Ovary (tissue), 9 donors: ENCODE results near the gene CPNE9. TPM values are rescaled to one million over a fixed set of nuclear protein-coding genes. Genes with fewer than 3 reads are reported as not detected.

Experiments used
- DNase-seq, 5 donors: peaks; one replicate each; pipeline ENCODE4 v3.0.0-alpha.2; 2019 to 2020
- H3K27ac ChIP-seq, 2 donors: fragments of 200-600 bp; one replicate each; pipeline versions ENCODE4 v1.5.1 to v1.8.0; 2019 to 2022
- H3K27me3 ChIP-seq: fragments of 200-600 bp; one replicate; pipeline ENCODE4 v1.8.0; 2022
- H3K36me3 ChIP-seq: fragments of 200-600 bp; sonication (generic); one replicate; pipeline ENCODE4 v1.5.1; 2019
- H3K4me1 ChIP-seq: one replicate; pipeline ENCODE4 v1.8.1; 2013; ENCODE audit warnings: mild to moderate bottlenecking, moderate library complexity; ENCODE audit not compliant: insufficient read depth
- H3K4me3 ChIP-seq: fragments of 200-600 bp; sonication (generic); one replicate; pipeline ENCODE4 v1.5.1; 2017
- H3K9me3 ChIP-seq, 2 donors: fragments of 200-600 bp in 1 of 2; sonication (generic) in 1 of 2; one replicate each; pipeline versions ENCODE4 v1.5.1 to v1.8.1; 2013 to 2019; ENCODE audit warnings: mild to moderate bottlenecking in 1 of 2, moderate library complexity in 1 of 2
- EP300 ChIP-seq: sonication (generic); formaldehyde crosslinking; IDR thresholded peaks from one replicate; pipeline ENCODE4 v1.6.1; 2017; ENCODE audit warnings: antibody characterized with exemption
- POLR2A ChIP-seq: fragments of 450-650 bp; IDR thresholded peaks from one replicate; pipeline ENCODE4 v1.6.1; 2017; ENCODE audit warnings: antibody characterized with exemption, mild to moderate bottlenecking, moderate library complexity
- WGBS, 3 donors: extraction: QIAGEN DNeasy Blood & Tissue Kit in 1 of 3; methylation state at CpG; one replicate each; pipeline versions ENCODE4 v1.1.5 to v1.1.7; 2013 to 2017; 5-methylcytosine and 5-hydroxymethylcytosine counted together
- intact Hi-C, 4 donors: fragments of 100-400 bp; cut with DNase I; formaldehyde crosslinking; loops; one replicate each; pipeline versions ENCODE4 v1.11.0 to v1.15.1; 2022 to 2023
- polyA plus RNA-seq, 2 donors: library from polyadenylated mRNA; stranded (reverse); fragments of 200-250 nt in 1 of 2; fragments of 350-450 nt in 1 of 2; fragmentation: Illumina TruSeq in 1 of 2; extraction: RNeasy Lipid Tissue Mini Kit (QIAGEN cat#74804) in 1 of 2; gene quantifications; one replicate each; pipeline ENCODE4 v1.2.3, GENCODE V29; 2013 to 2014
- total RNA-seq, 7 donors: library from RNA; depleted of rRNA in 2 of 7; stranded (reverse); fragments of >200 nt in 2 of 7; fragmentation: NEBNext Ultra II Directional in 3 of 7; extraction: Animal tissue kit (Norgen Biotek cat#: 25700) in 3 of 7; gene quantifications; one replicate each; pipeline versions ENCODE4 v1.1.0 to v1.2.4, GENCODE V29; 2016 to 2023
- TF ChIP-seq, protein P1 (sequence below), 3 donors: fragments of 450-650 bp in 2 of 3; fragments of 200-600 bp in 1 of 3; IDR thresholded peaks; one replicate each; pipeline versions ENCODE4 v1.5.1 to v1.8.0; 2016 to 2022; ENCODE audit warnings: antibody characterized with exemption in 3 of 3, mild to moderate bottlenecking in 1 of 3
- donor health status: DM: no; HTN: no; CAD: no; lungs with moderate emphysema.
- donor health status: DM: no; HTN: no; CAD: no.
- donor health status: Bipolar disorder and iron deficiency.
- donor health status: DM: yes; HTN: yes; CAD: no.
- donor health status: DM: no; HTN: no; CAD: no.
- donor health status: DM: yes; HTN: yes; CAD: no.

CPNE9 gene
- total and polyA plus RNA-seq, 9 donors = 0.07 TPM; not detected in 8

DNA sequence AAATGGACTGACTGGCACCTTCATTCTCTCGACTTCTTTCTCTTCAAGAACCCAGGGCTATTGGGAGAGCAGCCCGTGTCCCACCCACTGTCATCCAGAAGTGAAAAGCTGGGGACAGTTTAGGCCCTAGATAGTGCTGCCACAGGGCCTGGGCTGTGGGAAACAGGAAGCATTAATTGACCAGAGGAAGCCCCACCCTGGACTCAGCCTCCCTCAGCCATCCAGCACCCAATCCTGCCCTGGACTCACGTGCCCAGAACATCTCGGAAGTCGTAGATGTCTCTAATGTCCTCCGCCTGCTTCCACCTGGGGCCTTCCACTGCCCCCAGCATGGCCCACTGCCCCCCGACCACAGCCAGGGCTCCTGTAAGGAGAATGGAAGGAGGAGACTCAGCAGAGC is 63.8 kb downstream of the CPNE9 start:
- Histone ChIP-seq H3K9me3 (no peaks in the 10 kb centered on the region), H3K4me1 (peaks cover 6% of the 10 kb centered on the region), H3K27ac (no peak overlapping the region), H3K27me3 (no peaks in the 10 kb centered on the region), H3K4me3 (no peak overlapping the region), H3K36me3 (no peaks in the 10 kb centered on the region)
- intact Hi-C loops = no loop called here
- WGBS, 3 donors = 59 to 66% (median 65%) methylated on average over 7 of the region's 7 CpGs
- TF ChIP-seq, protein P1, sequence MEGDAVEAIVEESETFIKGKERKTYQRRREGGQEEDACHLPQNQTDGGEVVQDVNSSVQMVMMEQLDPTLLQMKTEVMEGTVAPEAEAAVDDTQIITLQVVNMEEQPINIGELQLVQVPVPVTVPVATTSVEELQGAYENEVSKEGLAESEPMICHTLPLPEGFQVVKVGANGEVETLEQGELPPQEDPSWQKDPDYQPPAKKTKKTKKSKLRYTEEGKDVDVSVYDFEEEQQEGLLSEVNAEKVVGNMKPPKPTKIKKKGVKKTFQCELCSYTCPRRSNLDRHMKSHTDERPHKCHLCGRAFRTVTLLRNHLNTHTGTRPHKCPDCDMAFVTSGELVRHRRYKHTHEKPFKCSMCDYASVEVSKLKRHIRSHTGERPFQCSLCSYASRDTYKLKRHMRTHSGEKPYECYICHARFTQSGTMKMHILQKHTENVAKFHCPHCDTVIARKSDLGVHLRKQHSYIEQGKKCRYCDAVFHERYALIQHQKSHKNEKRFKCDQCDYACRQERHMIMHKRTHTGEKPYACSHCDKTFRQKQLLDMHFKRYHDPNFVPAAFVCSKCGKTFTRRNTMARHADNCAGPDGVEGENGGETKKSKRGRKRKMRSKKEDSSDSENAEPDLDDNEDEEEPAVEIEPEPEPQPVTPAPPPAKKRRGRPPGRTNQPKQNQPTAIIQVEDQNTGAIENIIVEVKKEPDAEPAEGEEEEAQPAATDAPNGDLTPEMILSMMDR (IDR thresholded peaks at IDR 0.05) = no peak
- TF ChIP-seq EP300 (no peak), POLR2A (no peak)
- no peak for DNase-seq

DNA sequence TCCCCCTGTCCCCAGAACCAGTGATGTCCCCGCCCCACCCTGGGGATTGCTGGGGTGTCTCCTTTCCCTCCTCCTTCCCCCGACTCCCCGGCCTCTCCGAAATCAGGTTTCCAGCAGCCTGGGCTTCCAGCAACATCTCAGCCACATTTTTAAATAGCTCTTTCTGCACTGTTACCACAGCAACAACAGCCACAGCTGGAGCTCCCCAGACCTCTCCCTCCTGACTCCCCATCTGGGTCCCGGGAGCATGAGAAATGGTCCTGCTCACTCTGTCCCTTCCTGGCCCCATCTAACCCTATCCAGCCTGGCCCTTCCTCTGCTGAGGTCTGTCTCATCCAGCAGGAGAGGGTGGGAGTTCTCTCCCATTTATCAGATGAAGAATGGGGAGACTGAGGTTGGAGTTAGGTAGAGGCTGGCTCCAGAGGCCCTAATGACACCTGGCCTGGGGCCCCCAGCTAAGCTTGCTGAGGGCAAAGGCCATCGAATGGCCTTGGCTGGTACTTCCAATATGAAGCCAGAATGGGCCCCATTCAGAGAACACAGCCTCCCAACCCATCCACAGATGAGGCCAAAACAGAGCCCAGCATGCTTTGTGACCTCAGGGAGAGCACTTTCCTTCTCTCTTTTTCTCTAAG is 64.6 kb downstream of the CPNE9 start:
- intact Hi-C loops = no loop called here
- peak overlapping the region; percentile 74 to 92 for H3K27ac ChIP-seq

DNA sequence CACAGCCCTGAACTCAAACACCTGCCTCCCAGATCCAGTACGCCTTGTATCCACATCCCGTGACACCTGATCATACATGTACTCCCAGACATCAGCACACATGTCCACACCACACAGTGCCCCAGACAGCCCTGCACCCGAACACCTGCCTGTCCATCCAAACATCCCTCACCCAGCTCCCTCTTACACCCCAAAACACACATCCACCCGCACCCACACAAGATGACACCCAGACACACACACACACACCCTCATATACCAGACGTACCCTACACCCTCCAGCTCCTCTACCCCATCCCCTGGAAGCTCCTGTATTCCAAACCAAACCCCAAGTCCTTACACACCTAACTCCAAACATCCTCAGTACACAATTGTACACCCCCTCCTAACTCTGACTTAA is 65.4 kb downstream of the CPNE9 start:
- DNase-seq = no peak
- H3K4me1 ChIP-seq = peaks cover 6% of the 10 kb centered on the region
- peak overlapping the region; percentile 57 for H3K4me3 ChIP-seq
- TF ChIP-seq POLR2A (no peak), EP300 (no peak)
- TF ChIP-seq, protein P1 (IDR thresholded peaks at IDR 0.05) = no peak
- H3K27me3 ChIP-seq = no peaks in the 10 kb centered on the region
- H3K27ac ChIP-seq = peak overlapping the region; percentile 74 to 92
- H3K9me3 ChIP-seq = no peaks in the 10 kb centered on the region
- intact Hi-C loops = no loop called here
- H3K36me3 ChIP-seq = no peaks in the 10 kb centered on the region
- 46 to 51% (median 47%) methylated on average over 5 of the region's 5 CpGs for WGBS, 3 donors

More for the DNA sequence above, 64.6 kb downstream of the CPNE9 start:
- H3K36me3 ChIP-seq = no peaks in the 10 kb centered on the region
- no peaks in the 10 kb centered on the region for H3K27me3 ChIP-seq
- no peak for DNase-seq
- no peak for TF ChIP-seq POLR2A
- no peak for TF ChIP-seq EP300
- TF ChIP-seq, protein P1 (IDR thresholded peaks at IDR 0.05) = no peak
- H3K4me3 ChIP-seq = no peak overlapping the region
- WGBS, 3 donors = 35 to 37% (median 36%) methylated on average over 6 of the region's 6 CpGs
- peaks cover 6% of the 10 kb centered on the region for H3K4me1 ChIP-seq
- no peaks in the 10 kb centered on the region for H3K9me3 ChIP-seq

DNA sequence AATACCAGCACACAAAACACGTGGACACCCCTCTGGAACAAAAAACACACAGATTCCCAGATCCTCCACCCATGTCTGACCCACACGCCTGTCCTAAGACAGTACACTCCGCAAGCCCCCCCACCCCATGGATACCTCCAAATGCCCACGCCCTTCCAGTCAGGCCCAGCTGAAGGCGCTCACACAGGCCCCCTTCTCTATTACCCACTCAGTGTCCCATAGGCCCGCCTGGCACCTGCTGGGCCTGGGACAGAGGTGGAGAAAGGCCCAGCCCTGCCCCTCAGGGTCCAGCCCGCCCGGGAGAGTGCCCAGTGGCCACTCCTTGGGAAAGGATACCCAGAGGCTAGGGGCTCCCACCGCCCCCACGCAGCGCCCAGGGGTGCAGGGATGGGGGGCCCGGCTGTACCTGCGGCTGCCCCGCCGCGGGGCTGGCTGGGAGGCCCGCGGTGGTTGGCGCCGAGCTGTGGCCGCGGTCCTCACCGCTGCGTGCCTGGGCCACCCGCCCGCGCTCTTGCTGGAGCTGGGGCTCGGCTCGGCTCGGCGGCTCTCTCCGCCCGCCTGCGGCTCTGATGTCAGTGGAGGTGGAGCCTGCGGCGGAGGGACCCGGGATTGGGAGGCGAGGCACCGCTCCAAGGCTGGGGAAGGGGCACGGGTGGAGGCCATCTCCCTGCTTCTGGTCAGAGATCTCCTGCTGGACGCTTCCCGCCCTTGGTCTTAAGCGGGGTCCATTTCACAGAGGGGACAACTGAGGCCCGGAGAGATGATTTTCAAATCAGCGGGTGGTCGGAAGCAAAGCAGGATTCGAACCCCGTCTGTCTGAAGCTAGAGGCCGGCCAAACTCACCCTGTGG is 66.0 kb downstream of the CPNE9 start, which contains the start of gene CAMK1:
Gene CAMK1, minus strand, starts transcription at position 522 of the 850 bp plus-strand sequence. CDS start 2,198 bp downstream, outside the sequence.
- no peak for TF ChIP-seq EP300
- TF ChIP-seq POLR2A = peak; percentile 88
- TF ChIP-seq, protein P1 (IDR thresholded peaks at IDR 0.05) = no peak
- WGBS, 3 donors = 1% methylated on average over 28 to 49 of the region's 49 CpGs
- H3K27ac ChIP-seq = peak within 1 kb of the TSS; percentile 74 to 92
- peaks cover 6% of the 10 kb centered on the region for H3K4me1 ChIP-seq
- no peaks in the 10 kb centered on the region for H3K9me3 ChIP-seq
- DNase-seq = peak; percentile 87 to 91 (median 88)
- no peaks in the 10 kb centered on the region for H3K27me3 ChIP-seq
- peak within 1 kb of the TSS; percentile 57 for H3K4me3 ChIP-seq
- intact Hi-C loops = loop anchor here in 2 of 4 donors (2.0 kb wide), 1 partner anchor 23 kb away; the partner anchor contains the start of genes ARPC4 (in 2 of the 2) and TADA3 (in 2 of the 2)
- no peaks in the 10 kb centered on the region for H3K36me3 ChIP-seq
